Endothelial cell of umbilical vein (primary cell): Measurements from ENCODE around the gene FRYL. TPM values are rescaled to one million over a fixed set of nuclear protein-coding genes. Genes with fewer than 3 reads are reported as not detected.
"Not testable (repeated sequence)": the region's sequence is repeated elsewhere in the genome, so short reads cannot be mapped to it uniquely, and the experiment has no call there.

ENCODE experiments used
- BruUV-seq: library from RNA; stranded (reverse); fragments of 400-500 nt; replicated peaks from 2 replicates; lab custom pipeline; 2021; lab: Mats Ljungman, UMichigan
- CTCF ChIA-PET: fragments of 300-600, 350-600 bp; sonication (Branson Sonifier 250); formaldehyde crosslinking; loops from one replicate; lab custom pipeline; 2021; ENCODE audit warnings: antibody characterized with exemption, inconsistent platforms; lab: Charles Lee
- POLR2A ChIA-PET: fragments of 300-600, 350-600 bp; sonication (Branson Sonifier 250); formaldehyde crosslinking; loops from one replicate; lab custom pipeline; 2021; ENCODE audit warnings: antibody characterized with exemption, inconsistent platforms; lab: Charles Lee
- DNase-seq: peaks from one replicate; pipeline ENCODE4 v3.0.0-alpha.2; 2011; ENCODE audit warnings: low read depth, low spot score
- FAIRE-seq: peaks from 2 replicates; lab custom pipeline; 2011; peaks lifted over from hg19 to GRCh38; lab: Jason Lieb, UNC
- H2AFZ ChIP-seq: 2 replicates; pipeline ENCODE4 v1.6.0; 2012; ENCODE audit warnings: low read depth, low read length, control low read depth, inconsistent platforms
- H3K27ac ChIP-seq: 2 replicates; pipeline ENCODE4 v1.5.1; 2011; ENCODE audit warnings: low read depth, mild to moderate bottlenecking, control low read depth, low read length, moderate library complexity; ENCODE audit not compliant: insufficient read depth
- H3K27me3 ChIP-seq, 2 experiments: 2 replicates each; pipeline versions ENCODE4 v1.6.0 to v1.6.1; 2011; ENCODE audit warnings: low read length in 2 of 2, mixed read lengths in 1 of 2; ENCODE audit not compliant: control insufficient read depth in 2 of 2, insufficient read depth in 2 of 2
- H3K36me3 ChIP-seq, 2 experiments: 2 replicates in 1 of 2; 3 replicates in 1 of 2; pipeline ENCODE4 v1.5.1; 2011; ENCODE audit warnings: low read length in 2 of 2, mild to moderate bottlenecking in 1 of 2, moderate library complexity in 1 of 2; ENCODE audit not compliant: control insufficient read depth in 2 of 2, insufficient read depth in 2 of 2; ENCODE audit errors: extremely low read depth in 1 of 2
- H3K4me1 ChIP-seq: 3 replicates; pipeline ENCODE4 v1.5.1; 2011; ENCODE audit warnings: mild to moderate bottlenecking, low read length; ENCODE audit not compliant: control insufficient read depth, insufficient read depth; ENCODE audit errors: extremely low read depth
- H3K4me2 ChIP-seq: 2 replicates; pipeline ENCODE4 v1.6.1; 2011; ENCODE audit warnings: low read length, control low read depth, mixed read lengths; ENCODE audit not compliant: insufficient read depth
- H3K4me3 ChIP-seq, 3 experiments: fragments of 200-600 bp in 1 of 3; sonication (generic), shearing (Covaris generic) in 1 of 3; replicated peaks in 1 of 3; 2 replicates each; pipeline ENCODE4 v1.5.1; 2011 to 2016; ENCODE audit warnings: control low read depth in 3 of 3, low read length in 3 of 3, mild to moderate bottlenecking in 2 of 3, inconsistent platforms in 1 of 3, low read depth in 1 of 3, moderate library complexity in 1 of 3; ENCODE audit not compliant: insufficient read depth in 1 of 3
- H3K79me2 ChIP-seq: 2 replicates; pipeline ENCODE4 v1.6.0; 2012; ENCODE audit warnings: low read length, inconsistent platforms; ENCODE audit not compliant: control insufficient read depth, insufficient read depth
- H3K9ac ChIP-seq: replicated peaks from 2 replicates; pipeline ENCODE3; 2011; ENCODE audit warnings: low read length, control low read depth; ENCODE audit not compliant: insufficient read depth; ENCODE audit errors: extremely low read depth
- H3K9me1 ChIP-seq: replicated peaks from 3 replicates; pipeline ENCODE4 v1.6.0; 2011; ENCODE audit warnings: mild to moderate bottlenecking, low read length; ENCODE audit not compliant: control insufficient read depth, insufficient read depth; ENCODE audit errors: extremely low read depth
- H3K9me3 ChIP-seq: replicated peaks from 2 replicates; pipeline ENCODE4 v1.5.1; 2012; ENCODE audit warnings: low read length, inconsistent platforms; ENCODE audit not compliant: control insufficient read depth, insufficient read depth
- H4K20me1 ChIP-seq: replicated peaks from 2 replicates; pipeline ENCODE3; 2011; ENCODE audit warnings: mild to moderate bottlenecking, low read length; ENCODE audit not compliant: control insufficient read depth, insufficient read depth; ENCODE audit errors: extremely low read depth
- CTCF ChIP-seq, 2 donors: IDR thresholded peaks; 1 replicate in 1 of 2; 2 replicates in 1 of 2; pipeline ENCODE4 v1.5.1; 2011; ENCODE audit warnings: low read length in 2 of 2, mild to moderate bottlenecking in 2 of 2, moderate library complexity in 2 of 2, control low read depth in 1 of 2, inconsistent platforms in 1 of 2, low read depth in 1 of 2; ENCODE audit not compliant: insufficient read depth in 1 of 2; ENCODE audit errors: extremely low read depth in 1 of 2
- EZH2 ChIP-seq: IDR thresholded peaks from 2 replicates; pipeline ENCODE4 v1.6.1; 2012; ENCODE audit warnings: borderline replicate concordance, low read depth, mild to moderate bottlenecking, moderate library complexity, low read length, inconsistent platforms; ENCODE audit not compliant: severe bottlenecking
- FOS ChIP-seq: IDR thresholded peaks from 2 replicates; pipeline ENCODE4 v1.6.1; 2011; ENCODE audit warnings: mild to moderate bottlenecking, low read length, moderate library complexity, borderline replicate concordance; ENCODE audit not compliant: insufficient read depth
- GATA2 ChIP-seq: IDR thresholded peaks from 2 replicates; pipeline ENCODE4 v1.7.0; 2011; ENCODE audit warnings: low read depth, mild to moderate bottlenecking, moderate library complexity, mixed read lengths, low read length; ENCODE audit not compliant: insufficient read length, insufficient read depth
- JUN ChIP-seq: IDR thresholded peaks from 2 replicates; pipeline ENCODE4 v1.6.1; 2011; ENCODE audit warnings: borderline replicate concordance, low read depth; ENCODE audit not compliant: insufficient read length, insufficient read depth
- MAX ChIP-seq: IDR thresholded peaks from 2 replicates; pipeline ENCODE4 v1.6.1; 2011; ENCODE audit not compliant: insufficient read depth, insufficient read length
- MYC ChIP-seq: IDR thresholded peaks from one replicate; pipeline ENCODE4 v1.6.1; 2011; ENCODE audit warnings: mild to moderate bottlenecking, low read depth, low read length
- POLR2A ChIP-seq: IDR thresholded peaks from 2 replicates; pipeline ENCODE4 v1.6.1; 2012; ENCODE audit warnings: low read depth, mild to moderate bottlenecking, control low read depth, low read length
- POLR2AphosphoS5 ChIP-seq: IDR thresholded peaks from 2 replicates; pipeline ENCODE4 v1.6.1; 2012; ENCODE audit warnings: low read depth, mild to moderate bottlenecking, control low read depth, low read length, moderate library complexity; ENCODE audit not compliant: insufficient read depth
- dilution Hi-C: fragments of 300-500 bp; cut with MboI; formaldehyde crosslinking; loops from one replicate; pipeline ENCODE4 v1.15.0; 2019; ENCODE audit warnings: low sequenced_read_pairs; ENCODE audit not compliant: extremely low pct_ligation_motif_present
- intact Hi-C: fragments of 100-400 bp; cut with micrococcal nuclease; formaldehyde crosslinking; loops from one replicate; pipeline ENCODE4 v1.10.0; 2022
- polyA plus RNA-seq, 4 experiments: library from polyadenylated mRNA; depleted of rRNA in 3 of 4; stranded (reverse) in 3 of 4; unstranded in 1 of 4; fragments of >200 nt; gene quantifications; 2 replicates each; pipeline versions ENCODE4 v1.2.1 to v1.2.3, GENCODE V29; 2011 to 2012; ENCODE audit warnings: missing spikeins in 1 of 4
- total RNA-seq: library from RNA; stranded (reverse); gene quantifications from 2 replicates; pipeline ENCODE4 v1.2.3, GENCODE V29; 2021

Gene FRYL
- total and polyA plus RNA-seq, 2 donors (not counting 3 experiments of a cell fraction or from before 2014, with no cell fraction given), result 17.0 to 84.9 TPM

- no peaks in the 10 kb centered on the region for H3K9me1 ChIP-seq
- no peak overlapping the region for H3K9ac ChIP-seq
- no peak for DNase-seq
- H3K4me2 ChIP-seq, result no peak overlapping the region
- no peak for FAIRE-seq
- no peaks in the 10 kb centered on the region for H3K36me3 ChIP-seq
- intact Hi-C loops, result no loop called here
- no peak overlapping the region for H3K27ac ChIP-seq
- BruUV-seq, result no TSS peak
- no peaks in the 10 kb centered on the region for H3K9me3 ChIP-seq
- dilution Hi-C loops, result loop anchor here (25.0 kb wide), 1 partner anchor 135 kb away; no protein-coding TSS in a partner anchor
- H2AFZ ChIP-seq, result no peak overlapping the region
- ChIA-PET POLR2A (no interaction called here), CTCF (interaction anchor here (1.3 kb wide), 1 partner anchor 249 kb away, joined by 3 read pairs; no protein-coding TSS in a partner anchor)
- peaks cover 8% of the 10 kb centered on the region for H3K4me1 ChIP-seq
- H3K4me3 ChIP-seq, result no peak overlapping the region
- H3K27me3 ChIP-seq, result no peaks in the 10 kb centered on the region
- H3K79me2 ChIP-seq, result peaks cover 16% of the 10 kb centered on the region
- TF ChIP-seq EZH2 (no peak), POLR2A (no peak), POLR2AphosphoS5 (no peak), FOS (no peak), JUN (no peak), GATA2 (no peak), CTCF (IDR thresholded peaks at IDR 0.05; ENCODE audit: extremely low read depth in 1 of 2, insufficient read depth in 1 of 2, low read depth in 1 of 2, low read length in 2 of 2) (no peak), MAX (no peak), MYC (no peak)
- H4K20me1 ChIP-seq, result no peaks in the 10 kb centered on the region
Measured at GRCh38 chr4:48827622-48828021, 47.5 kb upstream of the FRYL start.

- H3K9ac ChIP-seq, intact Hi-C loops, CTCF ChIA-PET, dilution Hi-C loops, H3K4me2 ChIP-seq, FAIRE-seq, H3K36me3 ChIP-seq, DNase-seq, H3K4me3 ChIP-seq, H3K4me1 ChIP-seq, POLR2A ChIA-PET, H3K9me1 ChIP-seq, H3K27ac ChIP-seq, H3K79me2 ChIP-seq, H3K27me3 ChIP-seq, H3K9me3 ChIP-seq, H2AFZ ChIP-seq, BruUV-seq, H4K20me1 ChIP-seq: not testable (repeated sequence)
Measured at GRCh38 chr4:48821431-48821830, 41.4 kb upstream of the FRYL start.
